NB4 (cell line): ENCODE measurements around the gene NEK8.
"Not testable (repeated sequence)": the region's sequence is repeated elsewhere in the genome, so short reads cannot be mapped to it uniquely, and the experiment has no call there.

ENCODE experiments used
- DNase-seq: peaks from one replicate; pipeline ENCODE4 v3.0.0; 2010; ENCODE audit warnings: low read depth
- H3K4me3 ChIP-seq: one replicate; pipeline ENCODE4 v1.5.1; 2011; ENCODE audit warnings: mild to moderate bottlenecking, low read depth, low read length, moderate library complexity
- MYC ChIP-seq: IDR thresholded peaks from 2 replicates; pipeline ENCODE4 v1.6.1; 2011; ENCODE audit warnings: low read depth, low read length
- POLR2A ChIP-seq: IDR thresholded peaks from 2 replicates; pipeline ENCODE4 v1.6.1; 2011; ENCODE audit warnings: mild to moderate bottlenecking; ENCODE audit not compliant: insufficient read length; ENCODE audit errors: extremely low read depth
- TF ChIP-seq, protein P1 (sequence below): IDR thresholded peaks from 2 replicates; pipeline ENCODE4 v1.6.1; 2011; ENCODE audit warnings: low read depth, low read length
- TF ChIP-seq, protein P2 (sequence below): IDR thresholded peaks from one replicate; pipeline ENCODE4 v1.5.1; 2012; ENCODE audit warnings: low read depth, low read length

The NEK8 gene

GRCh38 chr17:28777178-28777577 lies 48.6 kb downstream of the NEK8 start:
- TF ChIP-seq POLR2A = no peak
- no peak for TF ChIP-seq MYC
- TF ChIP-seq, protein P1, sequence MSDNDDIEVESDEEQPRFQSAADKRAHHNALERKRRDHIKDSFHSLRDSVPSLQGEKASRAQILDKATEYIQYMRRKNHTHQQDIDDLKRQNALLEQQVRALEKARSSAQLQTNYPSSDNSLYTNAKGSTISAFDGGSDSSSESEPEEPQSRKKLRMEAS = no peak
- TF ChIP-seq, protein P2, sequence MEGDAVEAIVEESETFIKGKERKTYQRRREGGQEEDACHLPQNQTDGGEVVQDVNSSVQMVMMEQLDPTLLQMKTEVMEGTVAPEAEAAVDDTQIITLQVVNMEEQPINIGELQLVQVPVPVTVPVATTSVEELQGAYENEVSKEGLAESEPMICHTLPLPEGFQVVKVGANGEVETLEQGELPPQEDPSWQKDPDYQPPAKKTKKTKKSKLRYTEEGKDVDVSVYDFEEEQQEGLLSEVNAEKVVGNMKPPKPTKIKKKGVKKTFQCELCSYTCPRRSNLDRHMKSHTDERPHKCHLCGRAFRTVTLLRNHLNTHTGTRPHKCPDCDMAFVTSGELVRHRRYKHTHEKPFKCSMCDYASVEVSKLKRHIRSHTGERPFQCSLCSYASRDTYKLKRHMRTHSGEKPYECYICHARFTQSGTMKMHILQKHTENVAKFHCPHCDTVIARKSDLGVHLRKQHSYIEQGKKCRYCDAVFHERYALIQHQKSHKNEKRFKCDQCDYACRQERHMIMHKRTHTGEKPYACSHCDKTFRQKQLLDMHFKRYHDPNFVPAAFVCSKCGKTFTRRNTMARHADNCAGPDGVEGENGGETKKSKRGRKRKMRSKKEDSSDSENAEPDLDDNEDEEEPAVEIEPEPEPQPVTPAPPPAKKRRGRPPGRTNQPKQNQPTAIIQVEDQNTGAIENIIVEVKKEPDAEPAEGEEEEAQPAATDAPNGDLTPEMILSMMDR = no peak
- H3K4me3 ChIP-seq = no peak overlapping the region
- no peak for DNase-seq

DNA sequence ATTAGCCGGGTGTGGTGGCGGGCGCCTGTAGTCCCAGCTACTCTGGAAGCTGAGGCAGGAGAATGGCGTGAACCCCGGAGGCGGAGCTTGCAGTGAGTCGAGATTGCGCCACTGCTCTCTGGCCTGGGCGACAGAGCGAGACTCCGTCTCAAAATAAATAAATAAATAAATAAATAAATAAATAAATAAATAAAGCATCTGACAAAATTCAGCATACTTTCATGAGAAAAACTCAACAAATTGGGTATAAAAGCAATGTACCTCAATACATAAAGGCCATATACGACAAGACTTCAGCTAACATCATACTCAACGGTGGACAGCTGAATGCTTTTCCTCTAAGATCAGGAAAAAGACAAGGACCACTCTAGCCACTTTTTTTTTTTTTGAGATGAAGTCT lies 51.0 kb downstream of the NEK8 start:
- DNase-seq, H3K4me3 ChIP-seq: not testable (repeated sequence)

DNA sequence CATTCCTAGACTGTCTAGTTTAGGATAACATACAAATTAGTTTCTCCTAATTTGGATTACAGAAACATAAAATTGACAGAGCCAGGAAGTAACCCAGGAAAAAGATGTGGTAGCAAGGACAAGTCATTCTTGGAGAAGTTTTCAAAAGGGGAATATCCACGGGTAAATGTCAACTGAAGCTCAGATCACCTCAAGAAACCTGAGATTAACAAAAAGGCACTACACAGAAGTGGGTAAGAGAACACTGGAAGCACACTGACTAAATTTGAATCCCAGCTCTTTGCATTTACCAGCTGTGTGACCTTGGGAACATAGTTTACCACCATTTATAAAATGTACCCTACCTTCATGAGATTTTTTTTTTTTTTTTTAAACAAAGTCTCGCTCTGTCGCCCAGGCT lies 54.6 kb downstream of the NEK8 start:
- no peak overlapping the region for H3K4me3 ChIP-seq
- no peak for DNase-seq
- TF ChIP-seq, protein P2 = no peak
- TF ChIP-seq POLR2A (no peak), MYC (no peak)
- TF ChIP-seq, protein P1 = no peak

GRCh38 chr17:28788100-28788499 lies 59.5 kb downstream of the NEK8 start:
- TF ChIP-seq POLR2A (no peak), MYC (no peak)
- TF ChIP-seq, protein P1 = no peak
- TF ChIP-seq, protein P2 = no peak
- H3K4me3 ChIP-seq = no peak overlapping the region
- peak; percentile 39 for DNase-seq
